ENCODE results near the gene FDPS. TPM values are rescaled to one million over a fixed set of nuclear protein-coding genes. Genes with fewer than 3 reads are reported as not detected.
"Not testable (repeated sequence)": the region's sequence is repeated elsewhere in the genome, so short reads cannot be mapped to it uniquely, and the experiment has no call there.

The FDPS gene
- total RNA-seq, 4 donors from 2014 or later: 71.2 to 125 (median 81.0) TPM

- TF ChIP-seq CTCF (IDR thresholded peaks at IDR 0.05) (no peak), POLR2A (IDR thresholded peaks at IDR 0.05) (no peak), EP300 (IDR thresholded peaks at IDR 0.05) (no peak), POLR2AphosphoS5 (IDR thresholded peaks at IDR 0.05) (no peak)
- no peak overlapping the region for H3K4me3 ChIP-seq
- H3K27ac ChIP-seq: no peak overlapping the region
- H3K27me3 ChIP-seq: no peaks in the 10 kb centered on the region
- no peaks in the 10 kb centered on the region for H3K9me3 ChIP-seq
- H3K36me3 ChIP-seq: peaks cover 0 to 59% of the 10 kb centered on the region in 2 donors
- peaks cover 0 to 30% (median 4%) of the 10 kb centered on the region in 3 donors for H3K4me1 ChIP-seq
- WGBS, 2 donors (ENCODE audit: low coverage in 1 of 2): 55 to 88% methylated on average over 1 of the region's 4 CpGs
- no peak for ATAC-seq
These were observed 19.3 kb downstream of the FDPS start for GRCh38 chr1:155327981-155328380.

DNA sequence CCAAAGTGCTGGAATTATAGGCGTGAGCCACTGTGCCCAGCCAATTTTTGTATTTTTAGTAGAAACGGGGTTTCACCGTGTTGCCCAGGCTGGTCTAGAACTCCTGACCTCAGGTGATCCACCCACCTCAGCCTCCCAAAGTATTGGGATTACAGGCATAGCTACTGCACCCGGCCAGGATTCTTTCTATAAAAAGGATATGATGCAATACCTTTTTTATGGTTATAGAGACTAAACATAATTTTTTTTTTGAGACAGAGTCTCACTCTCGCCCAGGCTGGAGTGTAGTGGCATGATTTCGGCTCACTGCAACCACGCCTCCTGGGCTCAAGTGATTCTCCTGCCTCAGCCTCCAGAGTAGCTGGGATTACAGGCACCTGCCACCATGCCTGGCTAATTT lies 20.2 kb downstream of the FDPS start:
- H3K36me3 ChIP-seq: peaks cover 0 to 68% of the 10 kb centered on the region in 2 donors
- not testable (repeated sequence) for H3K27ac ChIP-seq

GRCh38 chr1:155329980-155330598 lies 21.4 kb downstream of the FDPS start:
- Histone ChIP-seq H3K4me1 (peaks cover 0 to 23% (median 4%) of the 10 kb centered on the region in 3 donors), H3K27ac (no peak overlapping the region), H3K27me3 (no peaks in the 10 kb centered on the region), H3K9me3 (no peaks in the 10 kb centered on the region), H3K4me3 (no peak overlapping the region), H3K36me3 (peaks cover 0 to 81% of the 10 kb centered on the region in 2 donors)
- no peak for ATAC-seq
- 79 to 85% methylated on average over 4 to 7 of the region's 11 CpGs for WGBS, 2 donors (ENCODE audit: low coverage in 1 of 2)
- TF ChIP-seq POLR2AphosphoS5 (IDR thresholded peaks at IDR 0.05) (no peak), POLR2A (IDR thresholded peaks at IDR 0.05) (no peak), EP300 (IDR thresholded peaks at IDR 0.05) (no peak), CTCF (IDR thresholded peaks at IDR 0.05) (no peak)

More for the DNA sequence above, 20.2 kb downstream of the FDPS start:
- 65 to 73% methylated on average over 3 to 7 of the region's 7 CpGs for WGBS, 2 donors (ENCODE audit: low coverage in 1 of 2)
- ATAC-seq, H3K9me3 ChIP-seq, H3K27me3 ChIP-seq, H3K4me3 ChIP-seq: not testable (repeated sequence)
- peaks cover 0 to 30% (median 4%) of the 10 kb centered on the region in 3 donors for H3K4me1 ChIP-seq

DNA sequence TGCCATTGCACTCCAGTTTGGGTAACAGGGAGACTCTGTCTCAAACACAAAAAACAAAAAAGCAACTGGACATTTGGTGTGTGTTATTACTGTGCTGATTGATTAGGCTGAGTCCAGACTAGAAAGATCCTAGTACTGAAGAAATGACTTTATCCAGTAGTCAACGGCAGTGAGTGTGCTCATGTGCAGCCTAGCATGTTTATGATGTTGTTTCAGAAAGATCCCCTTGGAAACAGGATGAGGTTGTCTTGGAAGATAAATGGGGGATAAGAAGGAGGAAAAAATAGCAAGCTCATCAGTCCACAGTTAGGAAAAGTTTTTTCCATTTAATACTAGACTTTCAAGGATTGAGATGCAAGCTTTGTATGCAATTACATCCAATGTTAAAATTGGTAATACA lies 26.3 kb downstream of the FDPS start:
- H3K27me3 ChIP-seq: no peaks in the 10 kb centered on the region
- H3K4me1 ChIP-seq: no peaks in the 10 kb centered on the region
- H3K9me3 ChIP-seq: no peaks in the 10 kb centered on the region
- no peak overlapping the region for H3K4me3 ChIP-seq
- no peak overlapping the region for H3K27ac ChIP-seq
- 9 to 20% methylated on average over 1 of the region's 1 CpG for WGBS, 2 donors (ENCODE audit: low coverage in 1 of 2)
- peaks cover 4 to 88% of the 10 kb centered on the region in 2 donors for H3K36me3 ChIP-seq
- no peak for TF ChIP-seq POLR2A (IDR thresholded peaks at IDR 0.05)
- no peak for TF ChIP-seq EP300 (IDR thresholded peaks at IDR 0.05)
- no peak for TF ChIP-seq POLR2AphosphoS5 (IDR thresholded peaks at IDR 0.05)
- ATAC-seq: no peak

- TF ChIP-seq CTCF (IDR thresholded peaks at IDR 0.05): no peak
- TF ChIP-seq POLR2A (IDR thresholded peaks at IDR 0.05): no peak
- TF ChIP-seq EP300 (IDR thresholded peaks at IDR 0.05): no peak
- no peak for TF ChIP-seq POLR2AphosphoS5 (IDR thresholded peaks at IDR 0.05)
- WGBS, 2 donors (ENCODE audit: low coverage in 1 of 2): 83 to 90% methylated on average over 7 to 8 of the region's 8 CpGs
- Histone ChIP-seq H3K4me3 (no peak overlapping the region), H3K4me1 (no peaks in the 10 kb centered on the region), H3K9me3 (no peaks in the 10 kb centered on the region), H3K27ac (no peak overlapping the region), H3K36me3 (peaks cover 4 to 99% of the 10 kb centered on the region in 2 donors), H3K27me3 (no peaks in the 10 kb centered on the region)
- ATAC-seq: no peak
These were observed 30.9 kb downstream of the FDPS start for GRCh38 chr1:155339515-155340097.

DNA sequence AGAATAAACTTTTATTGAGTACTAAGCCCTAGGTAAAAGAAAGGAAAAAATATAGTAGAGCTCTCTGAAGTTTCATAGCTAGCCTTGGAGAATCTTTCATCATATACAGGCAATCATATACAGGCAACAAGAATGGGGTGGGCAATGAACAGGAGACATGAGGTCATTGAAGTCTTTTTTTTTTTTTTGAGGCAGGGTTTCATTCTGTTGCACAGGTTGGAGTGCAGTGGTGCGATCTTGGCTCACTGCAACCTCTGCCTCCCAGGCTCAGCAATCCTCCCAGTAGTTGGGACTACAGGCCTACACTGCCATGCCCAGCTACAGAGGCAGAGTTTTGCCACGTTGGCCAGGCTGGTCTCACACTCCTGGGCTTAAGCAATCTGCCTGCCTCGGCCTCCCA lies 34.2 kb downstream of the FDPS start:
- H3K36me3 ChIP-seq: peaks cover 7 to 100% of the 10 kb centered on the region in 2 donors
- ATAC-seq: no peak
- TF ChIP-seq POLR2A (IDR thresholded peaks at IDR 0.05) (no peak), CTCF (IDR thresholded peaks at IDR 0.05) (no peak), POLR2AphosphoS5 (IDR thresholded peaks at IDR 0.05) (no peak), EP300 (IDR thresholded peaks at IDR 0.05) (no peak)
- no peaks in the 10 kb centered on the region for H3K4me1 ChIP-seq
- H3K9me3 ChIP-seq: no peaks in the 10 kb centered on the region
- H3K27ac ChIP-seq: no peak overlapping the region
- 90 to 100% methylated on average over 1 to 2 of the region's 3 CpGs for WGBS, 2 donors (ENCODE audit: low coverage in 1 of 2)
- H3K4me3 ChIP-seq: no peak overlapping the region
- H3K27me3 ChIP-seq: no peaks in the 10 kb centered on the region
